Left lobe of liver (tissue), 2 donors: ENCODE results near the gene HSD3B7. TPM values are rescaled to one million over a fixed set of nuclear protein-coding genes. Genes with fewer than 3 reads are reported as not detected.
"Not testable (repeated sequence)": the region's sequence is repeated elsewhere in the genome, so short reads cannot be mapped to it uniquely, and the experiment has no call there.

Experiments
- ATAC-seq: fragments of 200-7000 bp; cut with Tn5 transposase; one replicate; pipeline ENCODE4 v1.9.1; 2020; ENCODE audit warnings: mild to moderate bottlenecking, moderate library complexity
- DNase-seq: peaks from one replicate; pipeline ENCODE4 v3.0.0-alpha.2; 2020; ENCODE audit warnings: low spot score
- total RNA-seq: library from RNA; stranded (reverse); gene quantifications from one replicate; pipeline ENCODE4 v1.2.1, GENCODE V29; 2021
- donor health status: DM: no; HTN: no; CAD: no; lungs with moderate emphysema.
- donor health status: DM: no; HTN: yes; CAD: no.

HSD3B7 gene
- 71.5 TPM for total RNA-seq

DNA sequence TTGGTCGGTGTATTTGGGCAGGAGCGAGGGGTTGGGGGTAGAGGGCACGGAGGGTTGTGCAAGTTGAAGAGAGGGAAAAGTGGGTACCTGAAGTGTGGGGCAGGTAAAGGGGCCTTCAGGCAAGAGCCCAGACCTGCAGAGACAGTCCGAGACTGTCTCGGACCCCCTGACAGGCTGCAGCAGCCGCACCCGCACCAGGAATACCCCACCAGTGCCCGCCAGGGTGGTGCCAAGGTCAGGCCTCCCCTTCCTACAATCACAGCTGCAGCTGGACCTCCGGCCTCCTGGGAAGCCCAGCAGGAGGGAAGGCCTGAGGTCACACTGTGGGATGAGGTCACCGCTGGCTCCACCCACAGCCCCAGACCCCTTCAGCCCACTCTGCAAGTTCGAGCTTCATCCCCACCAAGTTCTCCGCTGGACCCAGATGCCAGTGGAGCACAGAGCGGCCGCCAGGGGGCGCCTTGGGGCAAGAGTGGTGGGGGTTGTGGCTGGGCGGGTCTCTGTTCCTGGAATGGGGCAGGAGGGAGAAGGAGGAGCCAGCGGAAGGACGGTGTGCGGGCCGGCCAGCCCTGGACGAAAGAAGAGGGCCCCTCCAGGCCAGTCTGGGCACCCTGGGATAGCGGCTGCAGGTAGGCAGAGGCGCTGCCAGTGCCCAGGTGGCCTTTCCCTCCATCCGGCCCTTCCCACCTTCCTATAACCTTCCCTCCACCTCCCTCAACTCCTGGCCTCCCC is at the start of gene HSD3B7:
HSD3B7 (plus strand) TSS at position 539 of the 732 bp plus-strand sequence. CDS start 452 bp downstream, outside the sequence.
- peak; percentile 91 for ATAC-seq
- peak; percentile 92 for DNase-seq

DNA sequence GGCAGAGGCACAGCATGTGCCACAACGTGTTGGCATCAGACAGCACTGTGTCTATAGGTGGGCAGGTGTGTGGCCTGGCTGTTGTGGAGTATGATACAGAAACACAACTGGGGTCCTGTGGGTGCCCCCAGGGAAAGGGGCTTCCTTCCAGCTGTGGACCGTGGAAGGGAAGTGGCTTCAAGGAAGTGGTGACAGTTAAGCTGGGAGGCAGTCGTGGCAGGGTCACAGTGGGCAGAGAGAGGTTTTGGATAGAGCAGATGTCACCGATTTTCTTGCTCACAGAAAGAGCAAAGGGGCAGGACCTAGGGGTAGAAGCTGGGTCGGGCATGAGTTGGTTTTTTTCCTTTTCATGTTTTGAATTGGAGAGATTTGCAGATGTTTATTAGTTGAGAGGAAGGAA is 47.3 kb upstream of the HSD3B7 start:
- DNase-seq (no peak), ATAC-seq (no peak)

DNA sequence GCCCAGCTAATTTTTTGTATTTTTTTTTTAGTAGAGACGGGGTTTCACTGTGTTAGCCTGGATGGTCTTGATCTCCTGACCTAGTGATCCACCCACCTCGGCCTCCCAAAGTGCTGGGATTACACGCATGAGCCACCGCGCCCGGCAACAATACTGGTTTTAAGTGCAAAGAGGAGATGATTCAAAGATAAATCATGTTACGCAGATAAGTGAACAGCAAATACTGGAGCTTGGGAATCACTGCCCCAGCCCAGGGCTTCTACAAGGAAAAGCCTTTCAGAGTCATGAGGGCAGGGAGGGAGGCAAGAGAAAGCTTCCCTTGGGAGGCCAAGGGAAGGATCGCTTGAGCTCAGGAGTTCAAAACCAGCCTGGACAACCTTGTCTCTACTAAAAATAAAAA is 45.4 kb upstream of the HSD3B7 start:
- not testable (repeated sequence) for ATAC-seq, DNase-seq

DNA sequence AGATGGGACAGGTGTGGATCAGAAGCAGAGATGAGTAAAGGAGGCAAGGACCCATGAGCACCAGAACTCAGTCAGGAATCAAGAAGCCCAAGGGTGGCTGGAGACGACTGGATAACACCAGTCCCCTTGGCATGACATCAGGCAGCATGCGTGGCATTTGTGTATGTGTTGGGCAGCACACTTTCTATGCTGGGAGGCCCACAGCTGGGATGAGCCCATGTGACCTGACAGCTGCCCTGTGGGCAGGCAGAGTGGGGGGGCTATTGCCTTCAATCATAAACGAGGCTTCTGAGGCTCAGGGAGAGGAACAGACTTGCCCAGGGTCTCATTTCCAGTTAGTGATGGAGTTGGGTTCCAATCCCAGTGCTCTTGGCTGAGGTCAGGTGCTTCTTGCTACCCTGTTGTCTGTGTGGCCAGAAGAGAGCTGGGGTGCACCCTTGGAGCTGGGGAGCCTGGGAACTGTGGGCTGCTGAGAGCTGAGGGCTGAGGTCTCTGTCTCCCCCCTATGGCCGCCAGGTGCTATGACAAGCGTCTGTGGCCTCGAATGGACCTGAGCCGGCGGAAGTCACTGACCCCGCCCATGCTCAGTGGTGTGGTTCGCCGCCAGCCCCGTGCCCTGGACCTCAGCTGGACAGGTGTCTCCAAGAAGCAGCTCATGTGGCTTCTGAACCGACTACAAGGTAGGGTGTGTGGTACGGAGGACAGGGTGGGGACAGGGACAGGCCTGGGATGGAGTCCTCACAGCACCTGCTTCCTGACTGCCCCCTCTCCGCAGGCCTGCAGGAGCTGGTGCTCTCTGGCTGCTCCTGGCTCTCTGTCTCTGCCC is 43.2 kb upstream of the HSD3B7 start:
- DNase-seq: peak; percentile 83
- peak; percentile 96 for ATAC-seq

DNA sequence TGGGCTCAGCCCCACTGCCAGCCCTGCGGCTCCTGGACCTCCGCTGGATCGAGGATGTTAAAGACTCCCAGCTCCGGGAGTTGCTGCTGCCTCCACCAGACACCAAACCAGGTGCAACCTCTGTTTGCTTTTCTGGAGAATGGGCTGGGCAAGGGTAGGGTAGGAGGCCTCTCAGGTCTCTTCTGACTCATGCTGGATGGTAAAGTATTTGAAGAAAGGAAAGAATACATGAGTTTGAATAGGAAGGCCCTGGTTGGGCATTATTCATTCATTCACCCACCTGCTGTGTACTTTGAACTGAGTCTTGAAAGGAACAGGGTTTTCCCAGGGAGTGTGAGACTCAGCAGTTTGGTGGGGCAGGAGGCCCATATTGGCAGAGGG is 42.6 kb upstream of the HSD3B7 start:
- DNase-seq: no peak
- no peak for ATAC-seq

DNA sequence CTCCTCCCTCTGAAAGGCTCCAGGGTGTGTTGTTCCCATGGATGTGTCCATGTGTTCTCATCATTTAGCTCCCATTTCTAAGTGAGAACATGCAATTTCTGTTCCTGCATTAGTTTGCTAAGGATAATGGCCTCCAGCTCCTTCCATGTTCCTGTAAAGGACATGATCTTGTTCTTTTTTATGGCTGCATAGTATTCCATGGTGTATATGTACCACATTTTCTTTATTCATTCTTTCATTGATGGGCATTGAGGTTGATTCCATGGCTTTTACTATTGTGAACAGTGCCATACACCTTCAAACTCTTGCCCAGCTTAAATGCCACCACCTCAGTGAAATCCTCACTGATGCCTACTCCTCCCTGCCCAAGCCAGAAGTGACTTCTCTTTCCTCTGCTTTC is 40.7 kb upstream of the HSD3B7 start:
- DNase-seq (no peak), ATAC-seq (no peak)

DNA sequence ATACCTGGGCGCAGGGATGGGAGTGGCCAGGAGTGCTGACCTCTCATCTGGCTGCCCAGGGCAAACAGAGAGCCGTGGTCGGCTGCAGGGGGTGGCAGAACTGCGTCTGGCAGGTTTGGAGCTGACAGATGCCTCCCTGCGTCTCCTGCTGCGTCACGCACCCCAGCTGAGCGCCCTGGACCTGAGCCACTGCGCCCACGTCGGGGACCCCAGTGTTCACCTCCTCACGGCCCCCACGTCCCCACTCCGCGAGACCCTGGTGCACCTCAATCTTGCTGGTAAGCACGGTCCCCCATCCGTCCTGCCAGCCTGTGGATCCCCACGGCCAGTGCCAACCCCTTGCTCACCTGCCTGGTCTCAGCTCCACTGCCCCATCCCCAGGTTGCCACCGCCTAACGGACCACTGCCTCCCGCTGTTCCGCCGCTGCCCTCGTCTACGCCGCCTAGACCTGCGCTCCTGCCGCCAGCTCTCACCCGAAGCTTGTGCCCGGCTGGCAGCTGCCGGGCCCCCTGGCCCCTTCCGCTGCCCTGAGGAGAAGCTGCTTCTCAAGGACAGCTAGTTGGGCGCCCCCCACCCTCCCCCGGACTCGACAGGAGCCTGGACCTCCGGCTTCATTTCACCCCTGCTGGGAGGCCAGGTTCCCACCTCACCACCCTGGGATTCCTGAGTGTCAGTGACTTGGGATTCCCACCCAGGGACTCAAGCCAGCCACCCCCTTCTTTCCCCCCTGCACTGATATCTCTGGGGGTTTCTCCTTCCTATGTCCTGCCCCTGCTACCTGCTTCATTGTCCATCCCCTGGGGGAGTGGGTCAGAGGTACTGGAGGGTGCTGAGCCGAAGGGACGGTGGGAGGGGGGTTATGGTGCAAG is 38.1 kb upstream of the HSD3B7 start:
- no peak for ATAC-seq
- peak; percentile 56 for DNase-seq

DNA sequence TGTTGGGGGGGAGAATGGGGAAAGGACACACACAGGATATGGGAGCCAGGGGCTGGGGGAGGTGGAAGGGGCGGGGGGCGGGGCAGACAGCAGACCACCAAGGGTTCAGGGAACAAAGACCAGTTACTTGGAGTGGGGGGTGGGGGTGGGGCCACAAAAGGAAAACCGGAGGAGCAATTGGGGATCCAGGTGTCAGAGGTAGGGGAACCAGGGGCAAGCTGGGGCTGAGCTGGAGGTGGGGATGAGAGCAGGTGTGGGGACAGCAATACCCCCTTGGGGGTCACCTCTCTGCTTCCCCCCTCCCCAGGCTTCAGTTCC is 37.5 kb upstream of the HSD3B7 start:
- DNase-seq (no peak), ATAC-seq (no peak)

DNA sequence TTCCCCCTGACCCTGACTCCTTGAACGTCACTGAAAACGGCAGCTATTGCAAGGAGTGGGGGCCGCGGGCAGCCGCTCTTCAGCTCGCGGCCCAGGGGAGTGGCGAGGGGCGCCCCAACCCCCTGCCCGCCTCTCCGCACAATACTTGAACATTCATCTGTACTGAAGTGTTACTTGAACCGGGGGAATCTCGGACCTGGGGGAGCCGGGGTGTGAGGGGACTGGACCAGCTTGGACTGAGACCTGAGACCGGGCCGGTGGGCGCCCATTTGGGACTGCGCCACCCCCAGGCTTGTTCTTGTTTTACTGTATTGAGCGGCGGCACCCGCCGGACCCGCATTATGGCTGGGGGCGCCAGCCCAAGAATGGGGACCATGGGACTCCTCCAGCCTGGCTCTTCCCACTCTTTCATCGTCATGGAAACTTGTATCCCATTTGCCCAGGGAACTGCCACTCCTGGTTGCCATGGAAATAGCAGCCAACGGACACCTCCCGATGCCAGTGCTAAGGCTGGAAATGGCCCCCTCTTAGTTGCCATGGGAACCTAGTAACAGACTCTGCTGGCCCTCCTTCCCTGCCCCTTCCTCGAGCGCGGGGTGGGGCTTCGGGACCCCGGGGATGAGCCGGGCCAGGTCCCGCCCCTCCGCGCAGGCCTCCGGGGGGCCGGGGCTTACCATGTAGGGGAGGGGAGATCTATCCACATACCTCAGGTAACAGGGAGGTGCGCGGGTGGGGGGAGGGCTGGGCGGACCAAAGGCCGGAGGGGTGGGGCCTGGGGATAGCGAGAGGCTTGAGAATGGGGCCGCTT is 36.9 kb upstream of the HSD3B7 start:
- DNase-seq (peak; percentile 92), ATAC-seq (peak; percentile 50)

DNA sequence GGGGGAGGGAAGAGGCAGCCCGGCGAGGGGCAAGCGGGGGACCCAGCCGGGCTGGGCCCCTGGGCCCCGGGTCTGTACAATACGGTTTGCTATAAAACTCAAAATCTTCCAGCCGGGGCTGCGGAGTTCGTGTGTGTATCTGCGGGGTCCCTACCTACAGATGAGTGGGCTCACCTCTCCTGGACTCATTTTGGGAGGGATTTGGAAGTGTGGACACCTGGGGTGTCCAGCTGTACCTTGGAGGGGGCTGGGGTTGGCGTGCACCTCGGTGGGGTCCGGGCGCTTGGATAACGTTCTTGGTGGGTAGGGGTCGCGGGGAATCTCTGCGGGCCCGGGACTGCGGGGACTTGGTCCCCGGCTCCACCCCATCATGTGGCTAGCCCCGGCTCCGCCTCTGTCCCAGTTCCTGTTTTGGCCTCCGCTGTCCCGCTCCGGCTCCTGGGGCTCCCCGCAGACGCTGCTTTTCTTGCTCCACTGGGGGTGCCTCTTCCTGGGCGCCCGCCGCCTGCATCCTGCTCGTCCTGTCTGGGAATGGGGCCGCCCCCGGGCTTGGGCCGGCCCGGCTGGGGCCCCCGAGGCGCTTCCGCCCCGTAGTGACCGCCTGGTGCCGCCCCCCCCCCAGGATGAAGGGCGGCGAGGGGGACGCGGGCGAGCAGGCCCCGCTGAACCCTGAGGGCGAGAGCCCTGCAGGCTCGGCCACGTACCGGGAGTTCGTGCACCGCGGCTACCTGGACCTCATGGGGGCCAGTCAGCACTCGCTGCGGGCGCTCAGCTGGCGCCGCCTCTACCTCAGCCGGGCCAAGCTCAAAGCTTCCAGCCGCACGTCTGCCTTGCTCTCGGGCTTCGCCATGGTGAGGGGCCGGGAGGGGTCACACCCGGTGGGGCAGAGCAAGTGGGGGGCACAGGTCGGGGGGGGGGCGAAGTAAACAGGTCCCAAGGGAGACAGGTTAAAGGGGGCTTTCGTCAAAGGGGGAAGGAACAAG is 36.0 kb upstream of the HSD3B7 start, which contains the start of gene ORAI3:
ORAI3 (plus strand) TSS at position 402 of the 983 bp plus-strand sequence; CDS start at position 624, 222 bp downstream.
- ATAC-seq: peak; percentile 64
- peak; percentile 85 for DNase-seq

DNA sequence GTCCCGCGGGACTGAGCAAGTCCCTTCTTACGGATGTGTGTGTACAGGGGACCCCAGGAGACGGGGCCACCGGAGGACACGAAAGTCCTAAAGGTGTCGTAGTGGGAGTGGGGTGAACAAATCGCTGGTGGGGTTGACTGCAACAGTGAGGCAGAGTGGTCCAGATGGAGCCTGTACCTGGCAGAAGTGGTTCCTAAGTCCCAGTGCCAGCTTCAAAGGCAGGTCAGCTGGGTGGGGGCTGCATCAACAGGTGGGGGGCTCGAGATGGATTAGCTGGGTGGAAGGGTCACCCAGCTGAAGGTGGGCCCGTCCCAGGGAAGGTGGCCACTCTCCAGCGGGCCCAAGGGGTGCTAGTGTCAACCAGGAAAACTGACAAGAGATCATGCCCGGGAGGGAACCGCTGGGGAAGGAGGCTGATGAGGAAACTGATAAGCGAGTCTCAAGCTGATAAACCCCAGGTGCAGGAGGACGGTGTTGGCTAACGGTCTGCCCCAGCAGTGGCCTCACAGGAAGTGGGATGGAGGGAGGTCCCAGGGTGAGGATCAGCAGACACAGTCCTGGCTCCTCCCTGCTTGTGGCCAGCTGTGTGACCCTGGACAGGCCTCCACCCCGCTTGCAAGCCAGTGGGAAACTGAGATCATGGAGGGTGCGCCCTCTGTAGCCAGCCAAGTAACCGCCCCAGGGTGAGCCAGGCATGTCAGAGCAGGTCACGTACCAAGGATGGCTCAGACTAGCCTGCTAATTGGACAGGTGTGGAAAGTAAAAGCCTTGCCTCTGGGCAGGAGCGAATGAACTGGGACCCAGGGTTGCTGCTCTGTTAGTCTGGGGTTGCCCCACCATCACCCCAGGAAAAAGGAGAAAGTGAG is 35.1 kb upstream of the HSD3B7 start:
- peak; percentile 98 for DNase-seq

DNA sequence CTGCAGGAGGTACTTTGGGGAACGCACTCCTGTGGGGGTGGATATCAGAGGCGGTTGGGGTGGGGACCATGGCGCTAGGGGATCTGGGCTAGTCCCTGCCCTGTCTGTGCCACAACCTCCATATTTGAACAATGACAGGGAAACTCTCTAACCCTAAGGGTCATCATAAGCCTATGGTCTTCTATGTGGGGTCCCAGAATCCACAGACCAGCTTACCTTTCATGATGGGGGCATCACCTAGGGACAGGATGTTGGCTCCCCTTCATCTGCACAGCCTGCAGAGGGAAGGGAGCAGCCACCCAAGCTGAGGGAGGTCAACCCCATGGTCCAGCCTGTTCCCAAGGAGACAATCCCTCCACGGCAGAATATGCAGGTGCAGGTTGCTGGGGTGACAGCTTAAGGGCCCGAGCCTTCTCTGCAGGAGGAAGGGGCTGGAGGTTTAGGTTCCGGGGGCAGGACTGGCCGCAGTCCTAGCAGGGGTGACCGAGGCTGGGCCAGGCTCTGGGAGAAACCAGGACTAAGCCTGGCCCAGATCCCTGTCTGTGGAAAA is 34.4 kb upstream of the HSD3B7 start:
- DNase-seq: peak; percentile 54
- ATAC-seq: no peak

More for the DNA sequence above, 35.1 kb upstream of the HSD3B7 start:
- ATAC-seq: peak; percentile 70

DNA sequence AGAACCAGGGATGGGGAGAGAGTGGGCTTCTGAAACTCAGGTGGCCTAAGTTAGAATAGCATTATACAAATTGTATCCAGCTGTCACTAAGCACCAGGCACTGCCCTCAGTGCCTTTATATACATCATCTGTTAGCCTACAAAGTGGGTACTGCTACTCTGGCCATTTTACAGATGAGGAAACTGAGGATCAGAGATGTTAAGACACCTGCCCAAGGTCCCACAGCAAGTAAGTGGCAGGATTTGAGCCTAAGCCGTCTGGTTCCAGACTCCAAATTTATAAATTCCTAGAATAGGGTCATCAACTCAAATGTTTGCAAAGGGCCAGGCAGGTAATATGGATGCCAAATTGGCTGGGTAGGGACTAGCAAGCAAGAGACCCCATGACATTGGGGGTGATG is 33.8 kb upstream of the HSD3B7 start:
- no peak for ATAC-seq
- DNase-seq: no peak

DNA sequence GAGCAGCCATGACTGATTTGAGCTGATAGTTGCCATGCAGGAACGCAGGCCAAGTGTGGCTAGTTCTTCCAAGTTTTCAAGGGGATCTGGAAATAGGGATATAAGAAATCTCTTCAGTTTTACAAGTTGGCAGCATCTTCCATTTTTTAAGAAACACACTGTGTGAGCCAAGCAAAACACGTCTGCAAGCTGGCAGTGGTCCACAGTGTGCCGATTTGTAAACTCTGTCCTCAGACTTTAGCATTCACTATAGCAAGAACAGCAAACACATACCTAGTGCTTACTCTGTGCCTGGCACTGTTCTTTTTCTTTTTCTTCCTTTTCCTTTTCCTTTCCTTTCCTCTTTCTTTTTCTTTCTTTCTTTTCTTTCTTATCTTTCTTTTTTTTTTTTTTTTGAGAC is 33.3 kb upstream of the HSD3B7 start:
- peak; percentile 93 for DNase-seq

DNA sequence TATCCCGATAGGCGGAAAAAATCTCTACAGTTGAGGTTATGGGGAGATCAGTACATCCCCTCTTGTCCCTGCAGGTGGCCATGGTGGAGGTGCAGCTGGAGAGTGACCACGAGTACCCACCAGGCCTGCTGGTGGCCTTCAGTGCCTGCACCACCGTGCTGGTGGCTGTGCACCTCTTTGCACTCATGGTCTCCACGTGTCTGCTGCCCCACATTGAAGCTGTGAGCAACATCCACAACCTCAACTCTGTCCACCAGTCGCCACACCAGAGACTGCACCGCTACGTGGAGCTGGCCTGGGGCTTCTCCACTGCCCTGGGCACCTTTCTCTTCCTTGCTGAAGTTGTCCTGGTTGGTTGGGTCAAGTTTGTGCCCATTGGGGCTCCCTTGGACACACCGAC is 31.9 kb upstream of the HSD3B7 start:
- ATAC-seq (no peak), DNase-seq (no peak)

More for the DNA sequence above, 33.3 kb upstream of the HSD3B7 start:
- ATAC-seq: peak; percentile 10

DNA sequence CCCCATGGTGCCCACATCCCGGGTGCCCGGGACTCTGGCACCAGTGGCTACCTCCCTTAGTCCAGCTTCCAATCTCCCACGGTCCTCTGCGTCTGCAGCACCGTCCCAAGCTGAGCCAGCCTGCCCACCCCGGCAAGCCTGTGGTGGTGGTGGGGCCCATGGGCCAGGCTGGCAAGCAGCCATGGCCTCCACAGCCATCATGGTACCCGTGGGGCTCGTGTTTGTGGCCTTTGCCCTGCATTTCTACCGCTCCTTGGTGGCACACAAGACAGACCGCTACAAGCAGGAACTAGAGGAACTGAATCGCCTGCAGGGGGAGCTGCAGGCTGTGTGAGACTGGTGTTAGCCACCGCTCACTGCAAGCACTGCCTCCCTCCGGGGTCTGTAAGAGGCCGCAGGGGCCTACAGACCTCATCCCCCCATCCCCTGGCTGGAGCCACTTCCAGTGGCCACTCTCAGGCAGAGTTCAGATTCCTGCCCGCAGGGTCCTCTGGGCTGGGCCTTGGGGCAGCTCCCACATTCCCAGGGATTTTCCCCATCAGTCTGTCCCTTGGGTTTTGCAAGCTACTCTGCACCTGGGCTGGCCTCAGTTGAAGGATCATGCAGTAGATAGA is 31.4 kb upstream of the HSD3B7 start:
- ATAC-seq: no peak

DNA sequence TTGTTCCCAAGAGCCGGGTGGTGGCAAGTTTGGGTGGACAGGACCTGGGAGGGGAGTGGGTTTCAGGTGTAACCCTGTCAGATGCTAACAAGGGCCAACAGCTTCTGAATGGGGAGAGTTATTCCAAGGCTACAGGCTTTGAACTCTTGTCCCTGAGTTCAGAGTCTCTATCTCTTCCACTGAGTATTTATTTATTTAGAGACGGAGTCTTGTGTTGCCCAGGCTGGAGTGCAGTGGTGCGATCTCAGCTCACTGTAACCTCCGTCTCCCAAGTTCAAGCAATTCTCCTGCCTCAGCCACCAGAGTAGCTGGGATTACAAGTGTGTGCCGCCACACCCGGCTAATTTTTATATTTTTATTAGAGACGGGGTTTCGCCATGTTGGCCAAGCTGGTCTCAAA is 30.0 kb upstream of the HSD3B7 start:
- DNase-seq (no peak), ATAC-seq (peak; percentile 2)

More for the DNA sequence above, 31.4 kb upstream of the HSD3B7 start:
- DNase-seq: no peak
